GM12892 (cell line): ENCODE results near the gene DAO.
"Not testable (repeated sequence)": the region's sequence is repeated elsewhere in the genome, so short reads cannot be mapped to it uniquely, and the experiment has no call there.

ENCODE experiments used
- DNase-seq: peaks from one replicate; pipeline ENCODE4 v3.0.0; 2011; ENCODE audit not compliant: insufficient read length
- FAIRE-seq: peaks from 2 replicates; lab custom pipeline; 2011; peaks lifted over from hg19 to GRCh38; lab: Jason Lieb, UNC
- POLR2A ChIP-seq: IDR thresholded peaks from 2 replicates; pipeline ENCODE4 v1.6.1; 2011; ENCODE audit warnings: low read depth, low read length, control low read depth
- POLR2AphosphoS5 ChIP-seq: IDR thresholded peaks from 2 replicates; pipeline ENCODE4 v1.6.1; 2011; ENCODE audit warnings: low read depth, low read length, control low read depth
- TAF1 ChIP-seq: IDR thresholded peaks from 2 replicates; pipeline ENCODE4 v1.6.1; 2011; ENCODE audit warnings: low read depth, mild to moderate bottlenecking, control low read depth, low read length, borderline replicate concordance

The DAO gene

GRCh38 chr12:108839018-108839889 lies 40.6 kb upstream of the DAO start:
- TF ChIP-seq POLR2AphosphoS5 (no peak), POLR2A (no peak), TAF1 (no peak)
- FAIRE-seq (no peak), DNase-seq (no peak)

GRCh38 chr12:108839890-108840230 lies 40.0 kb upstream of the DAO start:
- FAIRE-seq, result no peak
- TF ChIP-seq POLR2A, result no peak

DNA sequence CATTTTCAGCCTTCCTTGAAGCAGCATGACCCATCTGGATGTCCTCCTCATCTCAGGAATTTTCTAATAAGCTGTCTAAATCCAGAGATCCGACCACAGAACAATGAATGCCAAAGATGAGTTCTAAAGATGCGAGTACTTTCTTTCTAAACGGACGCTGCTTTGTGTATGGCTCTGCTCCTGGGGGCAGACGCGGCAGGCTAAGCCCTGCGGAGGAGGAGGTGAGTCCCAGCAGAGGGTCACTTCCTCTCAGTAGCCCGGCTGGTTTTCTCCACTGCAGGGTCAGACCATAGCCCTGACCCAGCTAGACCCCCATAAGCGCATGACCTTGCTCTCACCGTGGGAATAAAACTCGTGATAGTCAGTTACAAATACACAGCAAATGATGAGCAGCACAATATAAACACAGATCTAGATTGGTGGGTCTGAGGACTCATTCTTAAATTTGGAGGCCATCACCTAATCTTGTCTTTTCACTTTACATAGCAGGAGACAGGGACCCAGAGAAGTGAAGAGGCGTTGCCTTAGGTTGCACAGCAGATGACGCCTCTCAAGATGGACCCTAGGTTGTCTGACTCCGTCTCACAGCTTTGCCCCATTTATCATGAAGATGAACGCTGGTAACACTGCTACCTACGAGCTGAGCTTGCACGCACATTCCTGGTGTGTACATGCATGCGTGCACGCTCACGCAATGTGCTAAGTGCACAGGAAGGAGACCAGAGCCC lies 39.1 kb upstream of the DAO start:
- DNase-seq (no peak), FAIRE-seq (no peak)
- TF ChIP-seq TAF1, result no peak
- no peak for TF ChIP-seq POLR2A
- TF ChIP-seq POLR2AphosphoS5, result no peak

More at GRCh38 chr12:108839890-108840230, 40.0 kb upstream of the DAO start:
- DNase-seq, result no peak

DNA sequence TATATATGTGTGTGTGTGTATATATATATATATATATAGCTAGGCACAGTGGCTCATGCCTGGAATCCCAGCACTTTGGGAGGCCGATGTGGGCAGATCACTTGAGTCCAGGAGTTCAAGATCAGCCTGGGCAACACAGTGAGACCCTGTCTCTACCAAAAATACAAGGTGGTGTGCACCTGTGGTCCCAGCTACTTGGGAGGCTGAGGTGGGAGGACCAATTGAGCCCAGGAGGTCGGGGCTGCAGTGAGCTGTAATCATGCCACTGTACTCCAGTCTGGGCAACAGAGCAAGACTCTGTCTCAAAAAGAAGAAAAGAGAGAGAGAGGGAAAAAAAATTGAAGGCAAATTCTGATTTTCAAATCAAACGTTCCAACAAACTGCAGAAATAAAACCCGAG lies 38.1 kb upstream of the DAO start:
- FAIRE-seq, DNase-seq: not testable (repeated sequence)

GRCh38 chr12:108842361-108842760 lies 37.5 kb upstream of the DAO start:
- FAIRE-seq, result no peak

GRCh38 chr12:108843187-108843586 lies 36.7 kb upstream of the DAO start:
- DNase-seq, result no peak
- FAIRE-seq, result no peak
- TF ChIP-seq POLR2AphosphoS5 (no peak), POLR2A (no peak), TAF1 (no peak)

More at GRCh38 chr12:108842361-108842760, 37.5 kb upstream of the DAO start:
- no peak for TF ChIP-seq TAF1
- TF ChIP-seq POLR2A, result no peak
- TF ChIP-seq POLR2AphosphoS5, result no peak
- no peak for DNase-seq

- FAIRE-seq (no peak), DNase-seq (no peak)
- TF ChIP-seq POLR2A, result no peak
Measured at GRCh38 chr12:108845696-108846095, 34.2 kb upstream of the DAO start.

GRCh38 chr12:108846290-108846701 lies 33.6 kb upstream of the DAO start:
- FAIRE-seq (no peak), DNase-seq (no peak)
- TF ChIP-seq TAF1 (no peak), POLR2AphosphoS5 (no peak), POLR2A (no peak)

GRCh38 chr12:108847705-108848104 lies 32.2 kb upstream of the DAO start:
- no peak for FAIRE-seq
- TF ChIP-seq POLR2AphosphoS5, result no peak
- TF ChIP-seq POLR2A, result no peak
- TF ChIP-seq TAF1, result no peak
- DNase-seq, result no peak

DNA sequence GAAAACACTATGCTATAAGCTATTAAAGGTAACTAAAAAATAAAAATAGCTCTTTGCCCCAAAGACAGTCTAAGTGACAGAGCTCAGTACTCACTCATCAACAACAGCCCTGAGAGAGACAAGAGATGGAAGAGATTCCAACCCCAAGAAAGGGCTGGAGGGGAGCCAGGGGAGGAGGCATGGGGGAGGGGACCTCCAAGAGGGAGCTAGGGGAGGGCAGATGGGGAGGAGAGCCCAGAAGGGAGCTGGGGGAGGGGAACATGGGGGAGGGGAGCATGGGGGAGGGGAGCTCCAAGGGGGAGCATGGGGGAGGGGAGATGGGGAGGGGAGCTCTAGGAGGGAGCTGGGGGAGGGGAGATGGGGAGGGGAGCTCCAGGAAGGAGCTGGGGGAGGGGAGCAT lies 30.2 kb upstream of the DAO start:
- DNase-seq (no peak), FAIRE-seq (no peak)
- TF ChIP-seq POLR2AphosphoS5 (no peak), TAF1 (no peak), POLR2A (no peak)

GRCh38 chr12:108850854-108851573 lies 28.9 kb upstream of the DAO start:
- TF ChIP-seq POLR2AphosphoS5 (no peak), POLR2A (no peak), TAF1 (no peak)
- peak; percentile 67 for DNase-seq
- FAIRE-seq, result peak; percentile 88
